Stimulated activated CD8-positive, alpha-beta memory T cell treated with anti-CD3 and anti-CD28 coated beads, Interleukin-7, amount 100 ng/mL, for 48 hours (primary cell): ENCODE measurements around the gene SCN4B.
"Not testable (repeated sequence)": the region's sequence is repeated elsewhere in the genome, so short reads cannot be mapped to it uniquely, and the experiment has no call there.

Experiments
- DNase-seq, 2 donors: peaks; one replicate each; pipeline ENCODE4 v3.0.0-alpha.2; 2020; ENCODE audit warnings: low read depth in 1 of 2; ENCODE audit errors: extremely low read depth in 1 of 2

Gene SCN4B, protein sequence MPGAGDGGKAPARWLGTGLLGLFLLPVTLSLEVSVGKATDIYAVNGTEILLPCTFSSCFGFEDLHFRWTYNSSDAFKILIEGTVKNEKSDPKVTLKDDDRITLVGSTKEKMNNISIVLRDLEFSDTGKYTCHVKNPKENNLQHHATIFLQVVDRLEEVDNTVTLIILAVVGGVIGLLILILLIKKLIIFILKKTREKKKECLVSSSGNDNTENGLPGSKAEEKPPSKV

DNA sequence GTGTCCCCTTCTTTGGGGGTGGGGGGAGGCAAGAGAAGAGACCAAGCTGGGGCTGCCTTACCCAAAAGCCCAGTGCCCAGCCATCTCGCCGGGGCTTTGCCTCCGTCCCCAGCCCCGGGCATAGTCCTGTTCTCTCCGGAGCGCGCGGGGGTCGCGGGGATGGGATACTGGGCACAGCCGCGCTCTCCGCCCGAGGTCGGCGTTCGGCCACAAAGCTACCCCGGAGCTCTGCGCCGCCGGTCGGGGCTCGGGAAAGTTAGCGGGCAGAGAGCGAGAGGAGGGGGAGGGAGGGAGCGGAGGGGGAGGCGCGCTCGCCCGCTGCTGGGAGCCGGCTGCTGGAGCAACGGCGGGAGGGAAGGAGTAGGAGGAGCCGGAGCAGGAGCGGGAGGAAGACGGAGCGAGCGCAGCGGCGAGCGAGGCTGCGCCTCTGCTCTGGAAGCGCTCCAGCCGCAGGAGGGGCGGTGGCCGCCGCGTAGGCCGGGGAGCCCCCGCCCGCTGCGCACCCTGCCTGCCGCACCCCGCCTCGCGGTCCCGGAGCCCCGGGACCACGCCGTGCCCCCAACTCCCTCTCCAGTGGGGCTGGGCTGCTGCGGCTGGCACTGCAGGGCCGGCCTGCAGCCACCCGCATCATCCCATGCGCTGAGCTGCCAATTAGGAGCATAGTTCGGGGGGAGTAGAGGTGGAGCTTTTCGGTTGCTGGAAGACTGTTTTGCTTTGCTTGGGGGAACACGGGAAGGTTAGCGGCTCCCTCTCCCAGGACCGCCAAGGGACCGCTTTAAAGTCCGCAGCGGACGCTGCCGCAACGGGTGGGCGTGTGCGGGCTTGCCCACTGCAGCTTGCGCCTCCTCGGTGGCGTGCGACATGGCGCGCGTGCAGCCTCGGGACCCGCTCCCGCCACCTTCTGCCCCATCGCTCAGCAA lies at the start of gene SCN4B:
SCN4B (minus strand) TSS at position 272 of the 920 bp plus-strand sequence; CDS start at position 122, 150 bp downstream.
- DNase-seq, result no peak

DNA sequence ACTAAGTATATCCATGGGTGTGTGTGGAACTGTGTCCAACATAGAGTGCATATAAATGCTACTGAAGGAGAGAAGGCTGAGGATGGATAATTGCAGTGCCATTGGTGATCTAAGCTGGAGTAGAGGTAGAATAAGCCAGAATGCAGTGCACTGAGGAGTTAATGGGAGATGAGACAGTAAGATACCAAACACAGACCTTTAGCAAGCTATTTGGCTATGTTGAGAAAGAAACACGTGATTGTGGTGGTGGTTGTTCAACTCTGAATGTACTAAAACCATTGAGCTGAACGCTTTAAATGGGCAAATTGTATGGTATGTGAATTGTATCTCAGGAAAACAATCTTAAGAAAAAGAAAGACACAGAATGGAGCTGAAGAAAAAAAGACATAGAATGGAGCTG lies 49.3 kb upstream of the SCN4B start:
- no peak for DNase-seq

DNA sequence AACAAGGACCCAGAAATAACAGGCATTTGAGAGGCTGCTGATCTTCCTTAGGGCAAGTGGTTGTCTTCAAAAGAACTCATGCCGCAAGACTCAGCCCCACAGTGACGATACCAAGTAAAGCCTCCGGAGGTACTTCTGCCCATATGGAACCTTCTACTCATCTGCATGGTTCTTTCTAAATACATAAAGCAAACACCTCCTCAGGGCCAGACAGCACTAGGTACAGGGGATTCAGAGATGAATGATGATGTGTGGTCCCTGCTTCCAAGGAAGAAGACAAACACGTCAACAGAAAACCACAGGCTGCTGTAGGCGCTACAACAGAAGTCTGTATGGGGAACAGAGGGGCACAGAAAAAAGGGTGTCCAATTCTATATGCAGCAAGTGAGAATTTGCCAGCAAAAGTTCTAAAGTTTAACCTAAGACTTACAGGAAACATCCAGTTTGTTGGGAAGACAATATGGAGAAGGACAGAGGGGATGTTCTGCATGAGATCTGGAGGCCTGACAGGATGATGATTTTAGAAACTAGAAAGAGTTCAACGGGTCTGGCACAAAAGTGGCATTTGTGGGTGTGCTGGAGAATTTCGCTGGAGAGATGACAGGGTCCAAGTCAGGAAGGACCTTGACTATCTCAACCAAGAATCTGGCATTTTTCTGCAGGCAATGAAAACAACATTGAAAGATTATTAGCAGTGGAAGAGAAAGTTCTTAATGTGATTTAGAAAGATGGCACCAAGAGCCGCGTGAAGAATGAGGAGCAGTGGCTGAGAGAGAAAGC lies 48.5 kb upstream of the SCN4B start:
- DNase-seq, result peak in 1 of 2 donors; percentile 73

DNA sequence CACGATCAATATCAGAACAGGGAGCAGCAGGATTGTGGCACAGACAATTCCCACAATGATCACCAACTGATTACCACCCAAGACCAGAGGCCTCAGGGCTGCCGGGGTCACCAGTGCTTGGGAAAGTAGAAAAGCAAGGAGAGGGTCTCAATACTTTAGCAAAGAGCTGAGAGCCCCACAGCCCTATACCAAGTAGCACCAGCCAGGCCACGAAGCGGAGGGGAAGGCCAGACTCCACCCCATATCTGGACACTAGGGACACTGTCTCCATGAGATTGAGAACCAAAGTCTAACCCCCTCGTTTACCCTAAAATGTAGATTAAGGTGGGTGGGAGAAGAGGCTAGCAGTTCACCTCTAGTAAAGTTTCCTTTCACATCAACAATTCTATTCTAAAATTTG lies 47.9 kb upstream of the SCN4B start:
- DNase-seq, result no peak

DNA sequence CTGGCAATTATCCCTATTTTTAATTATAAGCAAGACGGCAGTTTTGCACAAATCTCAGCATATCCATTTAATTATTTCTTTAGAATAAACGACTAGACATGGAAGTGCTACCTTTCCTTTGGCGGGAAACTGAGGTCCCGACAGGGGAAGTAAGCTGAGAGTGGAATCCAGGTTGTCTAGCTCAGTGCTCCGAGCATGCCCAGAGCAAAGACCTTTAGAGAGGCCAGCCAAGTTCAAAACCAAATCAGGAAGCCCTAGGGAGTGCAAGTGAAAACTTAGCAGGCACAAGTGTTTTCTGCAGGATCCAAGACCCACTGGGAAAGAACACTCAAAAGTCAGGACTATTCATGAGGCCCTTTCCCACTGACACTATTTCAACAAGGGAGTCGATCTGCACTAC lies 46.5 kb upstream of the SCN4B start:
- no peak for DNase-seq

DNA sequence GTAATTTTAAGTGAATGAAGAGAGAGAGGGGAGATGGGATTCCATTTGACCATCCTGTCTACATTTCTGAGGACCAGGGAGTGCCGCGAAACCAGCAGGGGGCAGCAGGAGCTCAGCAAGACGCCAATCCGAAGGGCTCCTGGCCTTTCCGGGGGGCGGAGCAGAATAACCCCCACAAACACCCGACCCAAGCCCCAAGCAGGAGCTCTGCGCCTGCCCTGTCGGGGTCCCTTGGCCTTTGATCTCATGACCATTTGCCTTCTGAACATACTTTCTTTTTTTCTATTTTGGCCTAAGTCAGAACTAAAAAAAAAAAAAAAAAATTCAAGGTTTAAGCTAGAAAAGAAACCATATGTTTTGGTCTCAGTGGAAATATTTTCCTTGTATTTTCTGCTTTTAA lies 45.7 kb upstream of the SCN4B start:
- DNase-seq, result peak; percentile 60 to 87

DNA sequence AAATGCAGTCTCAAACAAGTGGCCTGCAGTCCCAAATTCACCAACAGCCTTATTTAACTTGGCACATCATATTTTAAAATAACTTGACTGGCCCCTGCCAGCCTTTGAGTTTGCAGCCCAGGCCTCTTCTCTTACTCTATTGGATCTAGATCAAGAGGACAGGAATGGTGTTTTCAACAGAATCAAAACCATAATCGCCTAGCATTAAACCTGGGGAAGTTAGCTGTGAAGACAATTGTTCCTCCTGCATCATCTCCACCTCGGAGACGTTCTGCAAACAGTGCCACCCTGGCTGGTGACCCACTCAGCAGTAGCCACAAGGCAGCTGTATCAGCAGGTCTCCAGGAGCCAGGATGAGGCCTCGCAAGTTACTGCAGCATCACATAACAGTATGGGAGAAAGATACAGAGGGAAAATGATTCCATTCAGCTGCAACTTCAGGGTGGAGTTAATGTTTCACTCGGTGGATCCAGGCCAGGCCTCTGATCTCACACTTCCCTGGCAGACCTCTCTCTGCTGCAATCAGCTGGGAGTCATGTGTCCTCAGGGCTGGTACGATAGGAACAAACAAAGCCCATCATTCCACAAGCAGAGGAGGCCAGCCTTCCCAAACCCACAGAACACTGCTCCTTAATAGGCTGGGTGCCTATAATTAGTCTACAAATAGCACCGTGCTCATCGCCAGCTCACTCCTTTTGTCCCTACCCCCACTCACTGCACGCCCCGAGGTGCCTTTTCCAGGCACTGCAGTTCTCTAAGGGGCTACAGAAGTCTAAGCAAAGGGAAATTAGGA lies 42.4 kb upstream of the SCN4B start:
- no peak for DNase-seq

DNA sequence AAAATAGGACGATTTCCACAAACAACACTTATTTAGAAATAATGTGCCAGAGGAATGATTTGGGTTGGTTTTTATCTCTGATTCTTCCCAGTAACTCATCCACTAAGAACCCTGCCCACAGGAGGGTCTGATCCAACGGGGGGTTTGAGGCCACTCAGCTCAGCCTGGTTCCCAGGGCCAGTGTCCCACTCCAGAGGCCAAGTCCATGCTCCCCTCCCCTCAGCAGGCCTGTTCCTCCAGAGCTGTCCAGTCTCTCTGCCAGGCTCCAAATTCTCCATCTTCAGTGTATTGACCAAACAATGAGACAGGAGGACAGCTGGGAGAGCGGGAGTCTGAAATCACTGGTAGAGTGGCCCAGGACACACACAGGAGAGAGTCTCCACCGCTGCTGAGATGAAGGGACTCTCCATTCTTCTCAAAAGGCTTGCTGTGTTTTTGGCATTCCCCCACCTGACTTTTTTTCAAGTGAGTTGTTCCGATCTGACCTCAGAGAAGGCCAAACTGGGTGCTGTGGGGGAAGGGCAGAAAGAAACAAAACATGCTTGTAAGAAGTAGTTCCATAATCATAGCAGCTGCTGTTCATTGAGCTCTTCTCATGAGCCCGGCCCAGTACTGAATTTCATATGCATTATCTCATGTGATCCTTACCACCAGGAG lies 41.4 kb upstream of the SCN4B start:
- DNase-seq, result no peak

DNA sequence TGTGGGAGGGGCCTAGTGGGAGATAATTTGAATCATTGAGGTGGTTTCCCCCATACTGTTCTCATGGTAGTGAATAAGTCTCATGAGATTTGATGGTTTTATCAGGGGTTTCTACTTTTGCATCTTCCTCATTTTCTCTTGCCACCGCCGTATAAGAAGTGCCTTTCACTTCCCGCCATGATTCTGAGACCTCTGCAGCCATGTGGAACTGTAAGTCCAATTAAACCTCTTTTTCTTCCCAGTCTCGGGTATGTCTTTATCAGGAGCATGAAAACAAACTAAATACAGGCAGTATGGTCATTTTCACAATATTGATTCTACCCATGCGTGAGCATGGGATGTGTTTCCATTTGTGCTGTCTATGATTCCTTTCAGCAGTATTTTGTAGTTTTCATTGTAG lies 40.2 kb upstream of the SCN4B start:
- DNase-seq, result not testable (repeated sequence)

DNA sequence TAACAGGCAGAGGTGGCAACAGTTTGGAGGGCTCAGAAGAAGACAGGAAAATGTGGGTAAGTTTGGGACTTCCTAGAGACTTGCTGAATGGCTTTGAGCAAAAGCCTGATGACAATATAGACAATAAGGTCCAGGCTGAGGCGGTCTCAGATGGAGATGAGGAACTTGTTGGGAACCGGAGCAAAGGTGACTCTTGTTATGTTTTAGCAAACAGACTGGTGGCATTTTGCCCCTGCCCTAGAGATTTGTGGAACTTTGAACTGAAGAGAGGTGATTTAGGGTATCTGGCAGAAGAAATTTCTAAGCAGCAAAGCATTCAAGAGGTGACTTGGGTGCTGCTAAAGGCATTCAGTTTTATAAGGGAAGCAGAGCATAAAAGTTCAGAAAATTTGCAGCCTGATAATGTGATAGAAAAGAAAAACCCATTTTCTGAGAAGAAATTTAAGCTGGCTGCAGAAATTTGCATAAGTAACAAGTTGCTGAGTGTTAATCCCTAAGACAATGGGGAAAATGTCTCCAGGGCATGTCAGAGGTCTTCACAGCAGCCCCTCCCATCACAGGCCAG lies 38.4 kb upstream of the SCN4B start:
- DNase-seq, result not testable (repeated sequence)

DNA sequence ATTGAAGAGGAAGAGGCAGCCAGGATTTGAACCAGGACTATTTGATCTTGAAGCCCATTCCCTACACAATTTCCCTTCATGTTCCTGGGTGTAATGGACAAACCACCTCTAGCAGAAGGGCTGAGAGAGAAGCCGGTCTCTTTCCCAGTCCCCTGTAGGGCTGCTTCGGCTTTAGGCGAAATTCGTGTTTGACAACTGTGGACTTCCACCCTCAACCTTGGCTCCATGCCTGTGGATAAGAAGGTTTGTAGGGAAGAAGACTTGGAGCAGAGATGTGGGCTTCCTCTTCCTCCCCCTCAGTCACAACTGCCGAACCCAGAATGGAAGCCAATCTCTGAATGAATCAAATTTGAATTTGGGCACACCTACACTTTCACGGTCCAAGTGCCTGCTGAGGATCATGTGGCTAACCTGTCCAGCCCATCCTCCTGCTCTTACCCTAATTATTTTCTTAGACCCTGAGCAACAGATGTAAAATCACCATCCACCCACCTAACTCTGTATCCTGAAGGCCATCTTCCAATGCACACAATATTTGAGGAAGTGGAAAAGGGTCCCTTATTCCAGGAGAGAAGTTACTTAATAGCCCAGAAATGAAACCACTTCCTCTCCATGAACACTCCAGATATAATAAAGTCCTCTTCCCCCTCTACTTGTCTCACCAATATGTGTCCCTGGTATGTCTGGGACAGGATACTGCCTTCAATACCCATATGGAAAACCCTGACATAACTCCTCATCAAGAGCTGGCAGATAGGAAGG lies 33.9 kb upstream of the SCN4B start:
- no peak for DNase-seq

DNA sequence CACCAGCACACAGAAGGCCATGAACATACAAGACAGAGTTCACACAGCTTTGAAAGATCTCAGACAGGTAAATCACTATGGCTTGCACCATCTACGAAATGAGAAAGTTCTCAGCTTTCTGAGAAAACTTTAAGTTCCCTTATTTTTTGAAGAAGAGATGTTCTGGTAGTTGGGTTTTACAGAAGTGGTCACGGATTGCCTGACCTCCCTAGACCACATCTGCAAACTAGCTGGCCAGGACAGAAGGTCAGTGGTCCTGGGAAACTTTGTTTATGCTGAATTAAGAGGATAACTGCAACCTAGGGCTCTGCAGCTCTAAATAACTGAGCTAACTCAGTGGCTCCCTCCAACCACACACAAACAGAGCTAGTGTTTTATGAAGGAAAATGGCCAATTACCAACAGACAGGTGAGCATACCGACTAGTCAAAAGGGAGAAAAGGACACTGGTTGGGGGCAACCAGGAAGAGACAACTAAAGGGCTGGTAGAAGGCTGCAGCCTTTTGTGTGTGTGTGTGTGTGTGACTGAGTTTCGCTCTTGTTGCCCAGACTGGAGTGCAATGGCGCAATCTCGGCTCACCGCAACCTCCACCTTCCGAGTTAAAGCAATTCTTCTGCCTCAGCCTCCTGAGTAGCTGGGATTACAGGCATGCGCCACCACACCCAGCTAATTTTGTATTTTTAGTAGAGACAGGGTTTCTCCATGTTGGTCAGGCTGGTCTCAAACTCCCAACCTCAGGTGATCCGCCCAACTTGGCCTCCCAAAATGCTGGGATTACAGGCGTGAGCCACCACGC lies 32.4 kb upstream of the SCN4B start:
- no peak for DNase-seq

DNA sequence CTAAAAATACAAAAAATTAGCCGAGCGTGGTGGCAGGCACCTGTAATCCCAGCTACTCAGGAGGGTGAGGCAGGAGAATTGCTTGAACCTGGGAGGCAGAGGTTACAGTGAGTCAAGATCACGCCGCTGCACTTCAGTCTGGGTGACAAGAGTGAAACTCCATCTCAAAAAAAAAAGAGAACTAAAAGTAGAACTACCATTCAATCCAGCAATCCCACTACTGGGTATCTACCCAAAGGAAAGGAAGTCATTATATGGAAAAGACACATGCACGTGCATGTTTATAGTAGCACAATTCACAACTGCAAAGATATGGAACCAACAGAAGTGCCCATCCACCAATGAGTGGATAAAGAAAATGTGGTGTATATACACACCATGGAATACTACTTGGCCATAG lies 31.1 kb upstream of the SCN4B start:
- not testable (repeated sequence) for DNase-seq

DNA sequence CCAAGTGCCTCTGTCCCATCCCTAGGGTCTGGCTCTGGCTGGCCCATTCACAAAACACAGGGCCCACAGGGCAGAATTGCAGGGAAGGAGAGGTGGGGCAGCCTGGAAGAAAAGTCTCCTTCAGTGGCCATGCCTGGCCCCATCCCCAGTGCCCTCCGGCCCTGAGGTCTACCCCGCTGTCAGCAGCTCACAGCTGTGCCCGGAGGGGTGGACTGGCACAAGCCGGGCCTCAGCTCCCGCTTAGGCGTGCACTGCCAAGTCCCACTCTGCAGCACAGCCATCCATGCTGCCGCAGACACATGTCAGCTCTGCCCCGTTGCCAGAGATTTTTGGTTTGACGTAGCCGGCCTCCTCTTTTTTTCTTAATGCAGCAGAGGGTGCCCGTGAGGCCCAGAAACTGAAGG lies 27.7 kb upstream of the SCN4B start:
- DNase-seq, result no peak

DNA sequence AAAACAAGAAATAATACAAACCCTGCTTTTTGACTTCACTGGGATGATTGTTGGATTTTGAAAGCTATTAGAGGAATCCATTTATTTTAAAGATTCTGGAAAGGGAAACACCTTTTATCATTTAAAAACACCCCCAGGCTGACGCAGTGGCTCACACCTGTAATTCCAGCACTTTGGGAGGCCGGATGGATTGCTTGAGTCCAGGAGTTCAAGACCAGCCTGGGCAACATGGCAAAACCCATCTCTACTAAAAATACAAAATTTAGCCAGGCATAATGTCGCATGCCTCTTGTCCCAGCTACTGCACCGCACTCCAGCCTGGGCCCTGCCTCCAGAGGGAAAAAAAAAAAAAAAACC lies 24.1 kb upstream of the SCN4B start:
- no peak for DNase-seq

DNA sequence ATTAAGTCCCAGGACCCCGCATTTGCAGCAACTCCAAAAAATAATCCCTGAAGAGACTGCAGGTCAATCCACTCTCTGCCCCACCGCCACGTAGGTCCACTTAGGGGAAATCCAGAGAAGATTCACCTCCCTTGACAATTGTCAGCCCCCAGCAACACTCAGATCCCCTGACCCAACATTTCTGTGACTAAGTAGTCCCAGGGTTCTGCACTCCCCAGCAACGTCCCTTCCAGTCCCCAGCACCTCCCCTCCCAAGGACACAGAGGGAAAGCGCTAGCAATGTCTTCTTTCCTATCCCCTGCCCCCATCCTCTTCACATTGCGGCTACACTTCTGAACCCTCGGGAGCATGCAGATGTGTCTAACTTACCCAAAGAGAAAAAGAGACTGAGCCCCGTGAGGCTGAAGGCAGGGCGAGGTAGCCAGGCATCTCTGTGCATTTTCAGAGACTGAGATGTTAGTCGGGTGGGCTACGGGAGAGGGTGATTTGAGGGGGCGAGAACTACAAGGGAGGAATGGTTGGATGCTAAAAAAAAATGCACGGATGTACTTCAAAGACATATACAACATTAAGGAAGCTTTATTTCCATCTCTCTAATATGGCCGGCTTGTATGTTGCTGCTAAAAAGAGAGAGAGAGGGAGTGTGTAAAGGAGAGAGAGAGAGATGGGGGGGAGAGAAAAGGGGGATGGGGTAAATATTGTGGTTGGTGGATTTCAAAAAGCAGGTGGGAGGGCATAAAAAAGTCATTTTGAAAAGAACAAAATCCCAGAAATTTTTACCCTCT lies 23.6 kb upstream of the SCN4B start, which contains the start of gene SCN2B:
SCN2B (minus strand) TSS at position 647 of the 785 bp plus-strand sequence; CDS start at position 439, 208 bp downstream.
- DNase-seq, result no peak
